HG03354 (cell line): ENCODE measurements around the gene RAB3B.
"Not testable (repeated sequence)": the region's sequence is repeated elsewhere in the genome, so short reads cannot be mapped to it uniquely, and the experiment has no call there.

Experiments used
- ATAC-seq: cut with Tn5 transposase; IDR thresholded peaks from one replicate; pipeline ENCODE4 v1.9.1; 2021; ENCODE audit warnings: mild to moderate bottlenecking; ENCODE audit not compliant: unreplicated experiment, poor library complexity, severe bottlenecking

Gene RAB3B, protein sequence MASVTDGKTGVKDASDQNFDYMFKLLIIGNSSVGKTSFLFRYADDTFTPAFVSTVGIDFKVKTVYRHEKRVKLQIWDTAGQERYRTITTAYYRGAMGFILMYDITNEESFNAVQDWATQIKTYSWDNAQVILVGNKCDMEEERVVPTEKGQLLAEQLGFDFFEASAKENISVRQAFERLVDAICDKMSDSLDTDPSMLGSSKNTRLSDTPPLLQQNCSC

DNA sequence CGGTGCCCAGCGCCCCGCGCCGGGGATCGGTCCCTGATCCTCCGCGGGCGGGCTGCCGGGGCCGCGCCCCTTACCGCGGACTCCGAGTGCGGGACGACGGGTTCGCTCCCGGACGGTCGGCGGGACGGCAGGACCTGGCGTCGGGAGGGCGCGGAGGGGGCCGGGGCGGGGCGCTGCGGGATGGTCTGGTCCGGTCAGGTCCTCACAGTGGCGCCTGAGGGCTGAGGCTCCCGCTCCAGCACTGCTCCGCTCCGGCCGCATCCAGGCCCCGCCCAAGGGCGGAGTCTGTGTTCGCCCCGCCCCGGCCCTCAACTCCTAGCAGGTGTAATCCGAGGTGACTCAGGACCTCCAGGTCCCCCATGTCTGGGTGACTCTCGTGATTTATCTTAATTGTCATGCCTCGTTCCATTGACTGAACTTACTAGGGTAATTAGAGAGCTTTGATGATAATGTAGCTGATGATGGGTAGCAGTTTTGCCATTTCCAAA, at the start of gene RAB3B:
TSS of gene RAB3B (minus strand) at position 223 of the 488 bp plus-strand sequence. CDS start 13,583 bp downstream, outside the sequence.
- ATAC-seq: peak; percentile 86

DNA sequence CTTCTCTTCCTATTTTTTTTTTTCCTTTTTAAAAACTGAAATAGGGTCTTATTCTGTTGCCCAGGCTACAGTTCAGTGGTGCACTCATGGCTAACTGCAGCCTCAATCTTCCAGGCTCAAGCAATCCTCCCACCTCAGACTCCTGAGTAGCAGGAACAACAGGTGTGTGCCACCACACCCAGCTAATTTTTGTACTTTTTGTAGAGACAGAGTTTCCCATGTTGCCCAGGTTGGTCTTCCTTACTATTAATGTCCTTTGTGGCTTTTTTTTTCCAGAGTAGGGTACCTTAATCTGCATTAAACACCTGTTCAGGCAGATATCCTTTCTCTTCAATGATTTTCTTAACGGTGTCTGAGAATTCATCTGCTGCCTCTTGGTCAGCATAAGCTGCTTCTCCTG, 47.4 kb upstream of the RAB3B start:
- no peak for ATAC-seq

DNA sequence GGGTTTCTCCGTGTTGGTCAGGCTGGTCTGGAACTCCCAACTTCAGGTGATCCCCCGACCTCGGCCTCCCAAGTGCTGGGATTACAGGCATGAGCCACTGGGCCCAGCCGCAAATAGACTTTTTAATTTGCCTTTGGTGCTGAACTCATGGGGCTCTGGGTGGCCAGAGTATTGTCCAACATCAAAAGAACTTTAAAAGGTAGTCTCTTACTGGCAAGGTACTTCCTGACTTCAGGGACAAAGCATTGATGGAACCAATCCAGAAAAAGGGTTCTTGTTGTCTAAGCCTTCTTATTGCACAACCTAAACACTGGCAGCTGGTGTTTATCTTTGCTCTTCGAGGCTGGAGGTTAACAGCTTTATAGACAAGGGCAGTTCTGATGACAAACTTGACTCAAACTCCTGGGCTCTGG, 46.9 kb upstream of the RAB3B start:
- no peak for ATAC-seq

DNA sequence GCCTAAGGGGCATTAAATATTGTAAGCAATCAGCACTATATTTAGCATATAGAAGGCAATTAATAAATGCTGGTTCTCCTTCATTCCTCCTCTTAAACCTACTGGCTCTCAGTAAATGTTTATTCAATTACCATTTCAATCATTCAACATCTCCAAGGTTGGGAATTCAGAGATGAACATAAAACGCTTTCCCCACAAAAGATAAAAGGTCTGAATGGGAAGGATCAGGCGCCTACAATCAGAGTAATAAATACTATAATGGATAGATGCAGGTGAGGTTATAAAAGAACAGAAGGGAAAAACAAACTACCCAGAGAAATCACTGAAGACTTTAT, 43.5 kb upstream of the RAB3B start:
- no peak for ATAC-seq

DNA sequence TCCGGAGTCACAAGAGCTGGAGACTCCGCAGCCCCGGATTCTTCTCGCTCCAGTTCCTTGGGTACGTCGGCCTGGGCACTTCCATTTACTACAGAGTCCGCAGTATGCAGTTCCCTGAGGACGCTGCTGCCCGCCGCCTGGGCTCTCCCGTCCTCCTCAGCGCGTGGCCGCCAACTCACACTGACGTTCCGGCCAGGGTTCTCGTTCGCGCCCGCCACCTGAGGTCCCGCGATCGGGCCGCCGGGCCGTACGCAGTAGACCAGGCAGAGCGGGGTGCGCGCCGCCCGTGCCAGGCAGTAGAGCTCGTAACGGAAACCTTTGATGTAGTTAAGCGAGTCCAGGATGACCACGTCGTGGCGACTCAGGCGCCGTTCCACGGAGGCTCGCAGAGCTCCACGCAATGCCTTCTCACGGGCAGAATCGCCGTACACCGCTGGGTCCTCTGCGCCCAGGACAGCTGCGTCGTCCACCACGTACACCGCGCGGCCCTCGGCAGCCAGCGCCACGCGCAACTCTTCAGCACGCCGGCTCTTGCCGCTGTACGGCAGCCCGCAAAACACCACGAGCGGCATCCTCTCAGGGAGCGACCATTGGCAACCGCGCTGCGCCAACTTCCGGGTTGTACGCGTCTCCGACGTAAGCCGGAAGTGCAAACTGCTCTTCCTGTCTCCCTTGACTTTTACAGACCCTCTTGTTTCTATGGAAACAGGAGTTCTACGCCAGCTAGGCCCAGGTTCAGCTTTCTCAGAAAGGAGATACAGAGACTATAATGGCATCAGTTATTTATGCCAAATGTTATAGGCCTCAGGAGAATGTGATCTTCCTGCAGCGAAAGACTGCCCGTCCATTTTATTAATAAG, 42.9 kb upstream of the RAB3B start, which contains the start of gene KTI12:
TSS of gene KTI12 (minus strand) at position 621 of the 860 bp plus-strand sequence. CDS start at position 572, 49 bp downstream.
- ATAC-seq: peak; percentile 91

DNA sequence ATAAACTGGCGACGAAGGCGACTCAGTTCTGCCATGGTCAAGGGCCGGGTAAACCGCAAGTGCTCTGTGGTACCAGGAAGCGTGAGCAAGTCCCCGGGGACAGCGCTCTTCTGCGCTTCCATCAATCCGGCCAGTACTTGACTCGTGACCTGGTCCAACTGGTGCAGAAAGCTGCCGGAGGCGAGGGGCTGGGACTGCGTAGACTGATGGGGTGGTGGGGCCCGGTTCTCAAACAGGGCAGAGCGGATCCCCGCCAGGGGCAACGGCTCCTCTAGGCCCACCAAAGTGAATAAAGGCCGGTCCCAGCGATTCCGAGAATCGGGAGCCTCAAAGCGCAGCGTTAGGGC, 42.3 kb upstream of the RAB3B start:
- ATAC-seq: peak; percentile 43

DNA sequence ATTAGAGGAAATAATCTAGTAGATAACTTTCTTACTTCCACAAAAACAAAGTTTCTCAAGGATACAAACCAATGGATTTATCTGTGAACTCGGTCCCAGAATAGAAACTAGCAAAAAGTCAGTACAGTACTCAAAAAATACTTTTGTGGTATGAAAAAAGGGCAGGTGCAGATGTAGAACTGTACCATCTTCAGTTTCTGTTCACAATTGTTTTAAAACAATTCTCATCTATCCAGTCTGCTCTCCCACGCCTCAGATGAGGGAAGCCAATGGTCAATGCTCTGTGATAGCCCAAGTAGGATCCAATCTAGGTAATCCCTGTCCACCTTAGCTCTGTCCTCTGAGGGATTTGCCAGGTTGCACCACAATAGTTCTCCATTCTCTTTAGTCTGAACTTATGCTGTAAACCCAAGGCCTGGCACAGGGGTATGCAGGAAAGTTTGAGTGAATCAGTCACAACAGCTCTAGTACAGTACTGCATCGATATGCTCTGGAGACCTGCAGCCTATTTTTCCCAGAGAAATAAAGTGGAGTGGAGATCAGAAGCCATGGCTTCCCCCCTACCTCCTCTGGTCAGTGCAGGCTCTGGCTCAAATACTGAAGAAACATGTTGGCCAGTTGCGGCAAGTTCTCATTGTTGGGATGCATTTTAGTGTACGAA, 41.8 kb upstream of the RAB3B start:
- peak; percentile 35 for ATAC-seq

DNA sequence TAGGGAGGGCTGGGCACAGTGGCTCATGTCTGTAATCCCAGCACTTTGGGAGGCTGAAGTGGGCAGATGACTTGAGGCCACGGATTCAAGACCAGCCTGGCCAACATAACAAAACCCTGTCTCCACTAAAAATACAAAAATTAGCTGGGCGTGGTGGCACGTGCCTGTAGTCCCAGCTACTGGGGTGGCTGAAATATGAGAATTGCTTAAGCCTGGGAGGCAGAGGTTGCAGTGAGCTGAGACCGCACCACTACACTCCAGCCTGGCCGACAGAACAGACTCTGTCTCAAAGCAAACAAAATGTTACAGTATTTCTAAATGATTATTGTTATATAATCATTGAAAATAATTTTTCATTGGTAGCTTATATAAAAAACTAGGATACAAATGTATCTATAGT, 38.3 kb upstream of the RAB3B start:
- not testable (repeated sequence) for ATAC-seq

DNA sequence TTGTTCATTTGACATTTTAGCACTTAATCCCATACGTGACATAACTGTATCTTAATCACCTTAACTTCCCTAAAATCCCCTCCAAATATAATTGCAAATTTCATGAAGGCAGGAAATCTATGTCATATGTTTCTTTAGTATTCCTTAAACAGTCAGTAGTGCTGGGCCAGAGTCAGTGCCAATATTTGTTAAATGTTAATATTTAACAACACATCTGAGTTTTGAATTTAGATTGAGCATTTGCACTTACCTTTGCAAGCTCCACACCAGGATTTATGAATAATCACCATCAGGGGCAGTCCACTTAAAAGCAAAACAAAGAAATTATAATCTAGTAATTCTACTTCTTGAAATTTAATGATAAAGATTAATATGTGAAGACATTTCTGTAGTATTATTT, 37.8 kb upstream of the RAB3B start:
- ATAC-seq: no peak

DNA sequence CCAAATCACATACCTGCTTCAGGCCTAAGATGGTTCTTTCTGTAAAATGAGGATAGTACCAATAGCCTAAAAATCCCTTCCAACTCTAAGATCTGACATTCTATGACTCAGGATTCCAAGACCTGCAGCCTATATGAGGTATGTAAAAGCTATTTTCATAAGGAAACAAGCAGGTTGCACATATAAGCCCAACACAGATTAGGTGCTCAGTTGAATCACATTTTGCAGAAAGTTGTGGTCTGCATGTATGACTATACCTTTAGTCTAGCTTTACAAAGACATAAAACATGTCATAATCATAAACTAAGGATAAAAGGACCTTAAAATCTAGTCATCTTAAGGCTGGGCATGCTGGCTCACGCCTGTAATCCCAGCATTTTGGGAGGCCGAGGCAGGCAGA, 35.8 kb upstream of the RAB3B start:
- no peak for ATAC-seq

DNA sequence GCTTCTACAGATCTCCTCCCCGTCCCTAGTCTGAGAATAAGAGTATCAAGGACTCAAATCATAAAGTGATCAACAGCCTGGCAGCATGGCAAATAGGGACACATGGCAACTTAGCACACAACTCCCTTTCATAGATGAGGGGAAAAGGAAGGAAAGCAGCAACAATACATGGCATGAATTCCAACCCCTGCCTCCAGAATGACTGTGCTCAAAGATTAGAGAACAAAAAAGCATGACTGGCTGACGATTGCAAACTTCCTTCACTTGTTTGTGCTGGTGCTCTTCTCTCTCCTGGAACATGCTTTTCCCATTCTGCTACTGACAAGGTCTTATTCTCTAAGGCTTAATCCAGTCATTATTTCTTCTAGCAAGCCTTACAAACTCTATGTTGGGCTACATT, 31.6 kb upstream of the RAB3B start:
- ATAC-seq: no peak

DNA sequence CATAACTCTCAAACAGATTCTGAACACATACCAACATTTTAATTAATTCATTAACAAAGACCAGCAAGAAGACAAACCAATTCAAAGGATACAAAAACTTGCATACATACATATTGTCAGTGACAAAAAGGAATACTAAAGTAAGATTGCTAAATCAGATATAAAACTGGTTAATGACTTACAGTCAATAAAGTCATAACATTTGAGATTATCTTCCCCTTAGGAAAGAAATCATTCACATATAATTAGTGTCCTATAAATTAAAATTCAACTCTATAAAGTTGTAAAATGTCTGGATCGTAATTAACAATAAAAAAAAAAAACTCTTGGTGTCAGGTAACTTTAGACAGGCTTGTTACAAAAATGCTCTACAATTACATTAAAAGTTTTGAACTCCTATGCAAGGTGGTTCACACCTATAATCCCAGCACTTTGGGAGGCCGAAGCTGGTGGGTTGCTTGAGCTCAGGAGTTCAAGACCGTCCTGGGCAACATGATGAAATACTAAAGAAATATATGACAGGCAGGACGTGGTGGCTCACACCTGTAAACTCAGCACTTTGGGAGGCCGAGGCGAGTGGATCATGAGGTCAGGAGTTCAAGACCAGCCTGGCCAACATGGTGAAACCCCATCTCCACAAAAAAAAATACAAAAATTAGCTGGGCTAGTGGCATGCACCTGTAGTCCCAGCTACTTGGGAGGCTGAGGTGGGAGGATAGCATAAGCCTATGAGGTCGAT, 17.7 kb upstream of the RAB3B start:
- no peak for ATAC-seq

DNA sequence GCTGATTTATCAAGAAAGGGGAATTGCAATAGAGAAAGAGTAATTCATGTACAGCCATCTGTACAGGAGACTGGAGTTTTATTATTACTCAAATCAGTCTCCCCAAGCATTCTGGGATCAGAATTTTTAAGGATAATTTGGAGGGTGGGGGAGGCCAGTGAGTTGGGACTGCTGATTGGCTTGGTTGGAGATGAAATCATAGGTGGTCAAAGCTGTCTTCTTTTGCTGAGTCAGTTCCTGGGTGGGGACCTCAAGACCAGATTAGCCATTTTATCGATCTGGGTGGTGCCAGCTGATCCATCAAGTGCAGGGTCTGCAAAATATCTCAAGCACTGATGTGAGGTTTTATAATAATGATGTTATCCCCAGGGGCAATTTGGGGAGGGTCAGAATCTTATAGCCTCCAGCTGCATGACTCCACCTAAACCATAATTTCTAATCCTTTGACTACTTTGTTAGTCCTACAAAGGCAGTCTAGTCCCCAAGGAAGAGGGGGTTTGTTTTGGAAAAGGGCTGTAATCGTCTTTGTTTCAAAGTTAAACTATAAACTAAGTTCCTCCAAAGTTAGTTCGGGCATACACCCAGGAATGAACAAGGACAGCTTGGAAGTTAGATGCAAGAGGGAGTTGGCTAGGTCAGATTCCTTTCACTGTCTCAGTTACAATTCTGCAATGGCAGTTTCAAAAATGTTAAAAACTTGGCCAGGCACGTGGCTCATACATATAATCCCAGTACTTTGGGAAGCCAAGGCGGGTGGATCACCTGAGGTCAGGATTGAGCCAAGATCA, 16.9 kb upstream of the RAB3B start:
- ATAC-seq: no peak

DNA sequence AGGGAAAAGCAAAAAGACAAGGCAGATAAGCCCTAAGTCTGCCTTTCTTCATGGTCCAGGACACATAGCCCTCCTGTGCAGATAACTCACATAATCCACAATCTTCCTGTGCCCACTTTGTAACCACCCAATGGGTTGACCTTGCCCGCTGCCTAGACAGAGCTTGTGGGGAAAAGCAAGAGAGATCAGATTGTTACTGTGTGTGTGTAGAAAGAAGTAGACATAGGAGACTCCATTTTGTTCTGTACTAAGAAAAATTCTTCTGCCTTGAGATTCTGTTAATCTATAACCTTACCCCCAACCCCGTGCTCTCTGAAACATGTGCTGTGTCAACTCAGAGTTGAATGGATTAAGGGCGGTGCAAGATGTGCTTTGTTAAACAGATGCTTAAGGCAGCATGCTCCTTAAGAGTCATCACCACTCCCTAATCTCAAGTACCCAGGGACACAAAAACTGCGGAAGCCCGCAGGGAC, 15.6 kb upstream of the RAB3B start:
- ATAC-seq: not testable (repeated sequence)

DNA sequence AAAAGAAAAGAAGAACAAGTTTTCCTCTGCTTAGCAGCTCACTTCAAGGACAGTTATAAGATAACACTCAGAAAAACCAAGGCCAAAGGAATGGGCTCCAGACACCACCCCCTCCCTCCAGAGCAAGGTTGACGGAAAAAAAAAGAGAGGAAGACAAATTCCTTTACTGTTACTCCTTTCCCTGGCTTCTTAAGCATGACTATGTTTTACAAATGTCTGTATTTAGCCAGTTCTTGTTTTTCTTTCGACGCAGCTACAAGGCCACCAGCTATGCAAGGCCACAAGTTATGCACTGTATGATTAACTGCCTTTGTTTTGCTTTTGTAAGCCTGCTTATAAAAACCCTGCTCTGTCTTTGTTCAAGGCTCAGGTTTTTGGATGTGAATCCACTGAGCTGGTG, 15.0 kb upstream of the RAB3B start:
- not testable (repeated sequence) for ATAC-seq

DNA sequence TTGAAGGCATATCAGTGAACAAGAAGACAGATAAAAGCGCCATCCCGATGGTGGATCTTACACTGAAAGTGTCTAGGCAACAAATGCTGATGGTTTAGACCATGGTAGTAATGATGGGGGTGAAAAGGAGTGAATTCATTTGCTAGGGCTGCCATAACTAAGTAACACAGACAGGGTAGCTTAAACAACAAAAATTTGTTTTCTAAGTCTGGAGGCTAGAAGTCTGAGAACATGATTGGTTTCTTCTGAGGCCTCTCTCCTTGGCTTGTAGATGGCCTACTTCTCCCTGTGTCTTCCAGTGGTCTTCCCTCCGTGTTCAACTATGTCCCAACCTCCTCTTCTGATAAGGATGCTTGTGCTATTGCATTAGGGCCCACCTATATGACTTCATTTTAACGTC, 13.4 kb upstream of the RAB3B start:
- no peak for ATAC-seq

DNA sequence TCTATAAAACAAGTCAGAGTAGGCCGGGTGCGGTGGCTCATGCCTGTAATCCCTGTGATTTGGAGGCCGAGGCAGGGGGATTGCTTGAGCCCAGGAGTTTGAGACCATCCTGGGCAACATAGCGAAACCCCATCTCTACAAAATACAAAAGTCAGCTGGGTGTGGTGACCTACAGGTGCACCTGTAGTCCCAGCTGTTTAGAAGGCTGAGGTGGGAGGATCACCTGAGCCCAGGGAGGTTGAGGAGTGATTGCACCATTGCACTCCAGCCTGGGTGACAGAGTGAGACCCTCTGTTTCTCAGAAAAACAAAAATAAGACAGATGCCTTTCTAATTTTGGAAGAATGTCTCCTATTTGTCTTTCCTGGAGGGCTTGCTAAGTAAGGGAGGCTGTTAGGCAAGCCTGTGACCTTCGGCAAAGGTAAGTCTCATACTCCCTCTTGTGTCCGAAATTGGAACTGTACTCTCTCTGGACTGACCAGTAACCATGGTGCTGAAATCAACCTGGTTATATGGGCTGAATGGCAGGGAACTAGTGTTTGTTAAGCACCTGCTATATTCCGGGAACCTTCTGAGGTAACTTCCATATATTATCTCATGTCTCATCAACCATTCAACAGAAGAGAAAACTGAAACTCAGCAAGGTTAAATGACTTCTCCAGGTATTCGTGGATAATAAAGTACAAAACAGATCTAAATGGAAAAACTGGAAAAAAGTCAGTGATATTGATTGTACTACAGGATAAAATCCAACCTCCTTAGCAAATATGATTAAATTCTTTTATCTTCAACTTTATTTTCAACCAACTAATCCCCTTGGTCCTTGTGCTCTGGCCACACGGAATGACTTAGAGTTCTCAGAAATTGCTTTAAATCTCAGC, 11.8 kb upstream of the RAB3B start:
- ATAC-seq: peak; percentile 89

DNA sequence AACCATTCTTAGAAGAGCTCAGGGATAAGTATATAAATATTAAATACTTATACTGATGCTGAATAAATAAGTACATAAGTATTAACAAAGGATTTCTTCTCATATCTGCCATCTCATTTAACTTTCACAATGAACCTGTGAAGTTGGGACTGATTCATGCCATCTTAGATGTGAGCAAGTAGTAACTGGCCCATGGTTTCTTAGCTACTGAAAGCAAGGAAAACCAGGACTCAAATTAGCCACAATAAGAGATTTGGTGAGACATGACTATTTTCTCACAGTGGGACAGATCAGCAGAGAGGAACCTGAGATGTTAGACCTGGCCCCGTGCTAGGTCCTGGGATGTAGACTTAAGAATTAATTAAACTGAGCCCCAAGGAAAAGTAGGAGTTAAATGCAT, 8.2 kb upstream of the RAB3B start:
- no peak for ATAC-seq
